ENCODE measurements around the gene NAXE.
"Not testable (repeated sequence)": the region's sequence is repeated elsewhere in the genome, so short reads cannot be mapped to it uniquely, and the experiment has no call there.

NAXE gene

DNA sequence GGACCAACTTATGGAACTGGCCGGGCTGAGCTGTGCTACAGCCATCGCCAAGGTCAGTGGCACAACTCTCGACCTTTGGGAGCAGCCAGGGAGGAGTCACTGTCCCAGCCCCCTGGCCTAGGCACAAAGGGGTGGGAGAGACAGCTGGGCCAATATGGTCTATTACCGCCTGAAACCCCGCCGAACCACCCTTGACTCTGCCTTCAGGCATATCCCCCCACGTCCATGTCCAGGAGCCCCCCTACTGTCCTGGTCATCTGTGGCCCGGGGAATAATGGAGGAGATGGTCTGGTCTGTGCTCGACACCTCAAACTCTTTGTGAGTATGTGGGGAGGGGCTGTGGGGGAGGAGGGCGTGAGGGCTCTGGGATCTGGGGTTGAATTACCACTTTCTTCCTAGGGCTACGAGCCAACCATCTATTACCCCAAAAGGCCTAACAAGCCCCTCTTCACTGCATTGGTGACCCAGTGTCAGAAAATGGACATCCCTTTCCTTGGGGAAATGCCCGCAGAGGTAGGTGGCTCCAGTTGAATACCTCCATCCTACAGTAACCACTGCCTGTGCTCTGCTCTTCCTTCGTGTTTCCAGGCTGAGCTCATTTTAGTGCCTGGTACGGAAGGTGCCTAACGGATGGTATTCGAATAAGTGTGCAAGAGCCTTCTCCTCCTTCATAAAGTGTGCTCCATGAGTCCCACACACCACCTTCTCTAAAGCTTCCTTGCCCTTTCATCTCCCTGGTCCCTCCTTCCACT is 758 bp downstream of the NAXE start:
- in situ Hi-C loops (cut with MboI; ENCODE audit: low sequenced_read_pairs): no loop called here

DNA sequence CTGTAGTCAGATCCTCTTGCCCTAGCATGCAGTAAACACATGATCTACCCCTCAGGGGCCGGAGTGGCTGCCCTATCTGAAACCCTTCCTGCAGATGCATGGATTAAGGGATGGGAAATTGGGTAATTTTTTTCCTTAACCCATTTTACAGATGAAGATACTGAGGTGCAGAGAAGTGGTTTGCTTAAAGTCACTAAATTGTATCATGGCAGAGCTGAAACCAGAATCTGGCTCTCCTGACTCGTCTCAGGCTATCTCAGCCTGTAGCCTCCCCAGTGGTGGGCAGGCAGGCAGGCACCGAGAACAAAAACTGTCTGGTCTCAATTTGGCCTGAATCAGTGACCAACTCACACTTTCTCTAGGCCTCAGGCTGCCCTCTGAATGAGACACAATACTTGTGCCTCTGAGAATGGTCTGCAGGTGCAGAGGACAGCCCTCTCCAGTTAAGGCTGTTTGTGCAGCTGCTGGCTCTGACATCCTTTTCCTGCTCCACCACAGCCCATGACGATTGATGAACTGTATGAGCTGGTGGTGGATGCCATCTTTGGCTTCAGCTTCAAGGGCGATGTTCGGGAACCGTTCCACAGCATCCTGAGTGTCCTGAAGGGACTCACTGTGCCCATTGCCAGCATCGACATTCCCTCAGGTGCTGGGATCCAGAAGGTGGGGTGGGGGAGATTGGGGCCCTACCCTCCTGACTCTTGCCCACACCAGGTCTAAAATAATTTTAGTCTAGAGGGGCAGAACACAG is 1.5 kb downstream of the NAXE start:
- in situ Hi-C loops (cut with MboI; ENCODE audit: low sequenced_read_pairs): no loop called here

DNA sequence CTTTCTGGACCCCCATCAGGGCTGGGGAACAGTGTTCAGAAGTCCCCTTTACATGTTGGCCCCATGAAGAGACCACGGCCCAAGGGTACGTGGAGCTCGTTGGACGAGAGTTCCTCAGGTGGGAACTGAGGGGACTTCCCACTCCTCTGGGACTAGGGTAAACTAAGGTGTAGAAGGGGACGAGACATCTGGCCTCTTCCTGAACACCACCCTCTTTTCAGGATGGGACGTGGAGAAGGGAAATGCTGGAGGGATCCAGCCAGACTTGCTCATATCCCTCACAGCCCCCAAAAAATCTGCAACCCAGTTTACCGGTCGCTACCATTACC is 2.0 kb downstream of the NAXE start:
- in situ Hi-C loops (cut with MboI; ENCODE audit: low sequenced_read_pairs): no loop called here

DNA sequence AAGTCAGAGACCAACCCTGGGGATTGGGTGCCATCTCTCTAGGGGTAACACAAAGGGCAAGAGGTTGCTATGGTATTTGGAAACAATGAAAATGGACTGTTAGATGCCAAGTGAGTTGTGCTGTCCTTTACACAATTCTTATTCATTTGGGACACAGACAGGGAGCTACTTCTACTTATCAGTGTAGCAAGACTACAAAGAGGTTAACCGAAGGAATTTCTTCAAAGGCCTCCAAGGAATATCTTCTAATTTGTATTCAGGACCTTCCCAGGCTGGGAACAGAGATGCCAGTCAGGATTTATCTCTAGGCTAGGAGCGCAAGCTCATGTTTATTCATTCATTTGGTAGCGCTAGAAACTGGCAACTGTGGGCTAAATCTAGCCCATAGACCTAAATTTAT is 2.6 kb downstream of the NAXE start:
- in situ Hi-C loops (cut with MboI; ENCODE audit: low sequenced_read_pairs): no loop called here

DNA sequence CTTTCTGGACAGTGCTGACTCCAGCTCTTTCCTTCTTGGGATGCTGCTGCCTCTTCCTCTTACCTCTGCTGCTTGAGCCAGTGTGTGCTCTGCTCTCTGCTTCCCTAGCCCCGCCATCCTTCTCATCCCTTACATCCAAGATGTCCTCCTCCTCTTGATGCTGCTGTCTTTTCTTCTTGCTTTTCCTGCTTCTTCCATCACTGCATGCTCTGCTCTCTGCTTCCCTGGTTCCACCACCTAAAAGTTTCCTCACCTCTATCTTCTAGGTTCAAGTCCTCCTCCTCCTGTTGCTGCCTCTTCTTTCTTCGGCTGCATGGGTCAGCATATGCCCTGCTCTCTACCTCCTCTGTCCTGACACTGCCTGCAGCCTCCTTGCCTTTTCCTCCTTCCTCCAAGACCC is 3.4 kb downstream of the NAXE start:
- in situ Hi-C loops (cut with MboI; ENCODE audit: low sequenced_read_pairs): no loop called here

DNA sequence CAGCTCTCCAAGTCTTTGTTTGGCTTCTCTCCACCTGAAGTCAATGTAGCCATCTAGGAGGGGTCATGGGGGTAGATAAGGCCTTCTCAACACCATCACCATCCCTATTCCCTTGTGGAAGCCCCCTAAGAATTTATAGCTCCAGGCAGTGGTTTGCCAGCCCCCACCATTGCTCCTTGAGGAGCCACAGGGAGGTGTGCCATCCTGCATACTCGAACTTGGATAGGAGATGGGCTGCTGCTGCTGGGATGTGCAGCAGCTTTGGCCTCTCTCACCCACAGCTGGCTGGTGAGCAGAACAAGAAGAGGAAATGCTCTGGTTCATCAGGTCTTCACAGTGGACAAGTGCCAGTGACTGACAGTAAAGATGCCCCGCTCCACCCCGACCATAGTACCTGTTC is 4.8 kb downstream of the NAXE start:
- in situ Hi-C loops (cut with MboI; ENCODE audit: low sequenced_read_pairs): no loop called here

DNA sequence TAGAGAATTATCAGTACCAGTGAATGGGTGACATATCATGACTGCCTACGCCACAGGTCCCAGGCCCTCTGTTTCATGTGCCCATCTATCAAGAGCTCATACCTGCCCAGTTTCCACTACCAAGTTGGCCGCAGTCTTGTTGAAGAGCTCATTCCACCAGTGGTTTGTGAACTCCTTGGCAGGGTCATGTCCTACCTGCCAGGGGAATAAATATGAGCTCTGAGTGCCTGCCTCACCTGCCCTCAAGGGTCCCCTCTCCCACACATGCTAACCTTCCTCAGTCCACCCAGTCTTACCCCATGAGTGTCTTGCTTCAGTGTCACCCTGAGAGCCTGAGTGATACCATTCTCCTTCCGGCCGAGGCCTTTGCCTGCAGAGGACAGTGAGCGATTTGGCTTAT is 6.5 kb downstream of the NAXE start:
- in situ Hi-C loops (cut with MboI; ENCODE audit: low sequenced_read_pairs): no loop called here

DNA sequence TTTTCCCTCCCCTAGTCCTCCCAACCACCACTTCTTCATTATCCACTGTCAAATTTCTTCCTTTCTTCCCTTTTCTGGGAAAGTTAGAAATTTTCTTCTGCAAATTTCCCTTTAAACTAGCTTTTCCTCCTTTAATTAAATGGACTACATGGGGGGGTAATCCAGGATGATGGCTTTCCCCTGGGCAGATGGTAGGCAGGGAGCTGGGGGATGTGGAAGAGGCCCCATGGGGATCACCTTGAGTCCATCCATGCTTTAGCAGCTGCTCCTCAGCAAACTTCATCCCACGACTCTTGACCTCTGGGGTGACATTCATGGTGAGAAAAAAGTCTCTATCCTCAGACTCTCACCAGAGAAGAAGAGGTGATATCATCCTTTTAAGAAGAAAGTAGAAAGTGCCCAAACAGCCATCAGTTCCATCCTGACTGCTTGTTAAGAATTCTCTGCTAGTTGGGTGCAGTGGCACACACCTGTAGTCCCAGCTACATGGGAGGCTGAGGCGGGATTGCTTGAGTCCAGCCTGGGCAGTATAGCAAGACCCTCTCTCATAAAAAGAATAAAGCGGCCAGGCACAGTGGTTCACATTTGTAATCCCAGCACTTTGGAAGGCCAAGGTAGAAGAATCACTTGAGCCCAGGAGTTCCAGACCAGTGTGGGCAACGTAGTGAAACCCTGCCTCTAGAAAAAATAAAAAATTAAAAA is 7.3 kb downstream of the NAXE start:
- in situ Hi-C loops (cut with MboI; ENCODE audit: low sequenced_read_pairs): no loop called here

DNA sequence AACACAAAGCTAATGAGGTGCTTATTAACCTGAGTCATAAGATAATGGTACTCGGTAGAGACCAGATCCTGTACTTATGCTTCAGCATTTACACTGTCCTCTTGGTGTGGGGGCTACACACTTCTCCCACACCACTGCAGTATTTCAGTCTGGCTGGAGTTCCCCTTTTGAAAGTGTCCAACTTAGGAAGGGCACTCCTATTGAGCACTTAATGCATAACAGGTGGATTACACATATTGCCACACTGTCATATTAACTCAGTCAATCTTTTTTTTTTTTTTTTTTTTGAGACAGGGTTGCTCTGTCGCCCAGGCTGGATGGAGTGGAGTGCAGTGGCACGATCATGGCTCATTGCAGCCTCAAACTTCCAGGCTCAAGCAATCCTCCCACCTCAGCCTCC is 8.2 kb downstream of the NAXE start:
- in situ Hi-C loops (cut with MboI; ENCODE audit: low sequenced_read_pairs): no loop called here

DNA sequence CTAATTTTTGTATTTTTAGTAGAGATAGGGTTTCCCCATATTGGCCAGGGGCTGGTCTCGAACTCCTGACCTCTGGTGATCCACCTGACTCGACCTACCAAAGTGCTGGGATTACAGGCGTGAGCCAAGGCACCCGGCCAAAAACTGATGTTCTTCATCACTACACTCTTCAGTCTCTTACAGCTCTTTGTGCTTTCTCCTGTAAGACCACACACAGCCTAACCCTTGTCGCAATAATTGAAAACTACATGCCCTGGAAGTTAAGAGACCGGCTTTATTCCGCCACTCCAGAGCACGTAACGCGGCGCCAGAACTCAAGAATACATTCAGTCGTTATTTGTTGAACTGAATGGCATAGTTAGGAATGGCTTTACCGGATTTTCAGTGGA is 9.2 kb downstream of the NAXE start:
- in situ Hi-C loops (cut with MboI; ENCODE audit: low sequenced_read_pairs): no loop called here

DNA sequence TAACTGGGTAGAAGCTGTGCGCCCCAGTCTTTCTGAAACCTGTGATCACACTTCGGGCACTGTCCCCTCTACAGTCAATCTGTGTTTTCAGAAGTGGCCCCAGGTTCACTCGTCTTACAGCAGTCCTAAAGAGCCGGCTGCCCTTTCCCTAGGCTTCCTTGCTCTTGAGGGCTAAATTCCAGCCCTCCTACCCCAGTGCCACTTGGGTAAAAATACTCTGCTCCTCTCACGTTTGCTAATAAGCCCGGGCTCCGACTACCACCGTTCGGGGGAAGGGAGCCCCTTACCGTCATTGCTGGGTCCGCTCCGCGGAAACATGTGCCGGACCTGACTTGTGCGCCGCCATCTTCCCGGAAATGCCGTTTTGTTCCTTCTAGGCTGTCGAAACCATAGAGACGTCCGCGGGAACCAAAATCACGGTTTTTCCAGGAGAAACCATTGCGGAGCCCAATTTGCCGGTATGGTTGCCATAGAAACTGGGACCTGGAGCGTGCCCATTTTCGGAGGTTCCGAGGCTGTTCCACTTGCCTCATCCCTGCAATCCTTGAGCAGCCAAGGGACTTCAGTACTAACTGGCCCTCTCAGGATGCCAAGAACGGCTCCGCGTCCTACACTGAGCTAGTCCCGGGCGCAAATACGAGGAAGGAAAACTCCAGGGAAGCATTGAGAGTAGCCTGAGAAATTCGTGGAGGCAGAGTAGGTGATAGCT is 9.7 kb downstream of the NAXE start, which contains the start of gene GPATCH4:
Gene GPATCH4 (minus strand): TSS at position 358 of the 709 bp plus-strand sequence.
- in situ Hi-C loops (cut with MboI; ENCODE audit: low sequenced_read_pairs): no loop called here

DNA sequence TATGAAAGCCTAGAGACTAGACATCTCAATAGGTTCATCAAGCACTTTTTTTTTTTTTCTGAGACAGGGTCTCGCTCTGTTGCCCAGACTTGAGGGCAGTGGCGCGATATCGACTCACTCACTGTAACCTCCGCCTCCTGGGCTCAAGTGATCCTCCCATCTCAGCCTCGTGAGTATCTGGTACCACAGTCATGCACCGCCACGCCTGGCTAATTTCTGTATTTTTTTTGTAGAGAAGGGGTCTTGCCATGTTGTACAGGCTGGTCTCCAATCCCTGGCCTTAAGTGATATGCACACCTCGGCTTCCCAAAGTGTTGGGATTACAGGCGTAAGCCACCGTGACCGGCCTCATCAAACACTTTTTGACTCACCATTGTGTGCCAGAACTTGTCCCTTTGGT is 10.3 kb downstream of the NAXE start:
- in situ Hi-C loops (cut with MboI; ENCODE audit: low sequenced_read_pairs): no loop called here

DNA sequence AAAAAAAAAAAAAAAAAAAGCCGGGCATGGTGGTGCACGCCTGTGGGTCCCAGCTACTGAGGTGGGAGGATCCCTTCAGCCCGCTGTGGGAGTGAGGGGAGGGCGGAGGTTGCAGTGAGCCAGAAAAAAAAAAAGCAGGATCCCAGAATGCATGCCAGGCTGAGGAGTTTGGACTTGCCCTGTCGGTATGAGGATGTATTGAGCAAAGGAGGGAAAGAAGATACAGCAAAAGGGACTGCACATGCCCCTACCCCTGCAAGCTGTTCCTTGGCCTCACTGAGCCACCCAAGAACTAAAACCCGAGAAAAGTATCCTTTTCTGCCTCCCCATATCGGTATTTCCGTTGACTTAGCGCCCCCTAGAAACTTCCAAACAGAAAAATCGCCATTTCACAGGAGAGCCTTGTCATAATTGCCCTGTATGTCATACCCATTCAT is 11.0 kb downstream of the NAXE start:
- in situ Hi-C loops (cut with MboI; ENCODE audit: low sequenced_read_pairs): no loop called here

DNA sequence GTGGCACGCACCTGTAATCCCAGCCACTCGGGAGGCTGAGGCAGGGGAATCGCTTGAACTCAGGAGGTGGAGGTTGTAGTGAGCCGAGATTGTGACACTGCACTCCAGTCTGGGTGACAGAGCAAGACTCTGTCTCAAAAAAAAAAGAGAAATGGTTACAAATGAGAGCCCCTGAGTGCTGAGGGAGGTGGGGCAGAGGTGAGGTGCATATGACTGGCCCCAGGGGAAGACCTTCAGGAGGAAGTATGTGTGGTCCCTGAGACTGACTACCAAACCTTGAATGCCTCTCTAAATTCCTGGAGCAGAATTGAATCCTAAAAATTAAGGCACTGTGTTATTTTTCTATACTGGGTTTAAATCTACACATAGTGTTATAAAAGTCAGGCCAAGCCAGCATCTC is 15.8 kb downstream of the NAXE start:
- in situ Hi-C loops (cut with MboI; ENCODE audit: low sequenced_read_pairs): not testable (repeated sequence)

DNA sequence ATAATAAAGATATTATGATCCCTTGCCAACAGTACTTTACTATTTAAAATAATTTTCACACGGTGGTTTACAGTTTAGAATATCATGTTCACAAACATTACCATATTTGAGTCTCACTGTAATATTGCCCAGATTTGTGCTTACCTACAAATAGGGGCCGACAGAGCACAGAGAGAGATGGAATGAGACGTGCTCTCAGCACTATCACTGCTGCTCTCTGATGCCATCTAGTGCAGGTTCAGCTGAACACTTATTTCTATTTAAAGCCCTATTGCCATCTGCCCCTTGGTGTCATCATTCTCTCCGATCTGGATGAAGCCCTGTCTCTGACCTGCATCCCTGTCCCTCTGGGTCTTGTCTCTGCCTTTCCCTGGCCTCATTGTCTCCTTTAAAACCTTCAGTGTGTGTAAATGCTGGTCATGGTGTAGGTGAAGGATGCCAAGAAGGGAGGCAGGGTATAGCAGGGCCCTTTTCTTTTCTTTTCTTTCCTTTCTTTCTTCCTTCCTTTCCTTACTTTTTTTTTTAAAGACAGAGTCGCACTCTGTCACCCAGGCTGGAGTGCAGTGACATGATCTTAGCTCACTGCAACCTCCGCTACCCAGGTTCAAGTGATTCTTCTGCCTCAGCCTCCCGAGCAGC is 16.6 kb downstream of the NAXE start:
- in situ Hi-C loops (cut with MboI; ENCODE audit: low sequenced_read_pairs): no loop called here

DNA sequence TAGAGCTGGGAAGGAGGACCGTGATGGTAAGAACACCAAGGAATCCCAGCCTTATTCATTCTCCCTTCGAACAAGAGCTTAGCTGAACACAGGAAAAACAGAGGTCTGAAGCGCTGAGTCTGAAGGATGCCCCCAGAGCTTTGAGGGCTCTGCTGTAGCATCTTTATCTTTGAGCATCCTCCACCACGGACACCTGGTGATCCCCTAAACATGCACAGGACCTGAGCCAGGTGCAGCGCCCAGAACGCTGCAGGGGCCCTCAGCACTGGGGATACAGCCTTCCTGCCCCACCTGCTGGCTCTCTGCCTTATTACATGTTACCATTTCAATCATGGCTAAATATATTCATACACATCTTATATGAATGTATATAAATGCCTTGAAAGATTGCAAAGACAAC is 17.4 kb downstream of the NAXE start:
- in situ Hi-C loops (cut with MboI; ENCODE audit: low sequenced_read_pairs): no loop called here

DNA sequence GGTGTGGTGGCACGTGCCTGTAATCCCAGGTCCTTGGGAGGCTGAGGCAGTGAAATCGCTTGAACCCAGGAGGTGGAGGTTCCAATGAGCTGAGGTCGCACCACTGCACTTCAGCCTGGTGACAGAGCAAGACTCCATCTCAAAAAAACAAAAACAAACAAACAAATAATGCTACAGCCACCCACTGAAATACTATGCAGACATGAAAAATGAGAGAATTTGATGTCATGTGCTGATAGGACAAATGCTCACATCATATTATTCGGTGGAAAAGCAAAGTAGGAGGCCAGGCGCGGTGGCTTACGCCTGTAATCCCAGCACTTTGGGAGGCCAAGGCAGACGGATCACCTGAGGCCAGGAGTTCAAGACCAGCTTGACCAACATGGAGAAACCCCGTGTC is 18.5 kb downstream of the NAXE start:
- in situ Hi-C loops (cut with MboI; ENCODE audit: low sequenced_read_pairs): not testable (repeated sequence)

DNA sequence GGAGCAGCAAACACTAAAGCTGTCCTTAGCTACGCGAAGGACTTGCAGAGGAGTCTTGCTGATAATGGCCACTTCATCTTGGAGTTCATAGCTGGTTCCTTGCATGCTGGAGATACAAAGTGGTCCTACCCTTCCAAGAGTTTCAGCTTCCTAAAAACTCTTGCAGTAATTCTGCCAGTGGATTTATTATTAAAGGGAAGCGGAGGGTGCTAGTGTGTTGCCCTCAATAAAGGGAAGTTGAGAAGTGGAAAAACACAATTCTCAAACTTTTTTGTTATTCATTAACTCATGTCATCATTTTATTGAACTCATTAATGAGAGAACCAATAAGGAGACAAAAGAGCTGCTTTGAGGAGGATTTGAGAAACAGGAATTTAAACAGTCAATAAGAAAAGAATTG is 21.1 kb downstream of the NAXE start:
- in situ Hi-C loops (cut with MboI; ENCODE audit: low sequenced_read_pairs): no loop called here

DNA sequence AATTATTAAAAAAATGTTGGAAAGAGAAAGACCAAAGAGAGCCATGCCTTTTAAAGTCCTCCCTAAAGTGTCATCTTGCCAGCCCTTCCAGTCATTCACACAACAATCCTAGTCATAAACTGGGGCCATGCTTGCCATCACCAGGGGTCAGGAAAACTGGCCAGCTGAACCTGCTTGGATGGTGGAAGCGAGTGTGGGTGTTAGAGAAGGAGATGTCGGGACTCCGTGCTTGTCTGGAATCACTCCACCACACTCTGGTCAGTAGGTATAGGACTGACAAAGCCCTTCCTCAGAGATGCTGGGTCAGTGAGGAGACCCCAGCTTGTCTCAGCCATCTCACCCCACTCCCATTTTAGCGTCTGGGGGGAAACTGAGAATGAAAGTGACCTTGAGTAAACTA is 24.4 kb downstream of the NAXE start:
- in situ Hi-C loops (cut with MboI; ENCODE audit: low sequenced_read_pairs): no loop called here

DNA sequence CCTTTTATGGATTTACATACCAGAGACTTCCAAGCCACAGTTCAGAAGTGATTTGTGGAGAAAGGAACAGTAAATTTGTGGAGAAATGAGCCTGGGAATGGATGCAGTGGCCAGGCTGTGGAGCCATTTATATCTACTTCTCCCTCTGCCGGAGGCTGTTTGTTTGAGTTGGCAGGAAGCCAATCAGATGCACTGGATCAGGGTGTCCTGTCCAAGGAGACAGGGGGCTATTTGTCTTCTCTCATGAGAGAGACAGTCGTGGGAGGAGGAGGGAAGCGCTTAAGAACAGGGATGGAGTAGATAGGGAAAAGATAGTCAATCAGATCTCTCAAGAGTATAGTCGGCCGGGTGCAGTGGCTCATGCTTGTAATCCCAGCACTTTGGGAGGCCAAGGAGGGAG is 24.9 kb downstream of the NAXE start:
- in situ Hi-C loops (cut with MboI; ENCODE audit: low sequenced_read_pairs): no loop called here
